ENCODE data around the gene TRAPPC6A. TPM values are rescaled to one million over a fixed set of nuclear protein-coding genes. Genes with fewer than 3 reads are reported as not detected.
A peak's percentile ranks its signal among the peaks of the same experiment; 100 is the strongest.

Gene TRAPPC6A
- total and polyA plus RNA-seq, 2 of the 13 experiments (the other 11 are each of a cell fraction or from before 2014, with no cell fraction given) = 6.5 to 21.0 TPM

GRCh38 chr19:45179072-45179891 lies 1.2 kb upstream of the TRAPPC6A start (continued):
- TF ChIP-seq NFIB (CRISPR knock-in tag; IDR thresholded peaks at IDR 0.05; ENCODE audit: borderline replicate concordance) (no peak), KAT2B (IDR thresholded peaks at IDR 0.05; ENCODE audit: borderline replicate concordance, low read depth, low read length) (no peak), ZNF260 (CRISPR knock-in tag; IDR thresholded peaks at IDR 0.05; ENCODE audit: borderline replicate concordance, low read depth) (no peak), SMAD3 (CRISPR knock-in tag; IDR thresholded peaks at IDR 0.05) (no peak), EHMT2 (IDR thresholded peaks at IDR 0.05; ENCODE audit: borderline replicate concordance, low read depth, low read length) (no peak), UBTF (CRISPR knock-in tag; IDR thresholded peaks at IDR 0.05) (peak; percentile 70; the same call in 1 of the 2 replicates), SATB2 (CRISPR knock-in tag; IDR thresholded peaks at IDR 0.05) (0 out of 2 replicates have a peak, but pooled peaks have one; percentile 15), ZFAT (CRISPR knock-in tag; conservative IDR thresholded peaks at IDR 0.05) (no peak), HMG20A (CRISPR knock-in tag; IDR thresholded peaks at IDR 0.05; ENCODE audit: borderline replicate concordance) (no peak), ZFP62 (CRISPR knock-in tag; IDR thresholded peaks at IDR 0.05) (no peak), TBX2 (CRISPR knock-in tag; IDR thresholded peaks at IDR 0.05; ENCODE audit: borderline replicate concordance) (peak; percentile 1; the same call in 1 of the 2 replicates), HIVEP1 (CRISPR knock-in tag; IDR thresholded peaks at IDR 0.05) (peak; percentile 49; the same call in 1 of the 2 replicates), POLR2G (IDR thresholded peaks at IDR 0.05; ENCODE audit: low read depth, low read length) (no peak), ZNF354B (CRISPR knock-in tag; IDR thresholded peaks at IDR 0.05) (no peak), MIER3 (CRISPR knock-in tag; IDR thresholded peaks at IDR 0.05; ENCODE audit: borderline replicate concordance) (no peak), BCL6 (CRISPR knock-in tag; IDR thresholded peaks at IDR 0.05) (no peak), ZNF512B (CRISPR knock-in tag; IDR thresholded peaks at IDR 0.05; ENCODE audit: borderline replicate concordance) (no peak), ZNF562 (CRISPR knock-in tag; IDR thresholded peaks at IDR 0.05; ENCODE audit: borderline replicate concordance) (no peak), ZNF773 (CRISPR knock-in tag; IDR thresholded peaks at IDR 0.05; ENCODE audit: borderline replicate concordance) (no peak), FOXK1 (CRISPR knock-in tag; IDR thresholded peaks at IDR 0.05; ENCODE audit: borderline replicate concordance, low read depth) (no peak), ZC3H13 (CRISPR knock-in tag; IDR thresholded peaks at IDR 0.05) (peak; percentile 81; the same call in 1 of the 2 replicates), FOXC1 (CRISPR knock-in tag; IDR thresholded peaks at IDR 0.05; ENCODE audit: borderline replicate concordance) (0 out of 2 replicates have a peak, but pooled peaks have one; percentile 64), ESRRA (CRISPR knock-in tag; IDR thresholded peaks at IDR 0.05; ENCODE audit: low read depth) (no peak), SMAD9 (CRISPR knock-in tag; IDR thresholded peaks at IDR 0.05) (no peak)

All from HepG2 (cell line).